Suprapubic skin (tissue), 4 donors: ENCODE data around the gene SMIM32.

ENCODE experiments used
- EP300 ChIP-seq: sonication (generic); formaldehyde crosslinking; IDR thresholded peaks from one replicate; pipeline ENCODE4 v1.6.1; 2017; ENCODE audit warnings: antibody characterized with exemption
- POLR2A ChIP-seq, 2 donors: fragments of 450-650 bp; IDR thresholded peaks; one replicate each; pipeline ENCODE4 v1.6.1; 2017; ENCODE audit warnings: antibody characterized with exemption in 2 of 2, mild to moderate bottlenecking in 2 of 2, moderate library complexity in 2 of 2
- POLR2AphosphoS5 ChIP-seq, 3 donors: sonication (generic); formaldehyde crosslinking; IDR thresholded peaks; one replicate each; pipeline ENCODE4 v1.6.1; 2017; ENCODE audit warnings: antibody characterized with exemption in 3 of 3
- TF ChIP-seq, protein P1 (sequence below), 2 donors: fragments of 200-600 bp in 1 of 2; fragments of 450-650 bp in 1 of 2; sonication (generic) in 1 of 2; IDR thresholded peaks; one replicate each; pipeline ENCODE4 v1.5.1; 2016 to 2019; ENCODE audit warnings: antibody characterized with exemption in 2 of 2, mild to moderate bottlenecking in 1 of 2, moderate library complexity in 1 of 2

GRCh38 chr5:136190904-136191303 is 2.1 kb downstream of the SMIM32 start:
- TF ChIP-seq, protein P1, sequence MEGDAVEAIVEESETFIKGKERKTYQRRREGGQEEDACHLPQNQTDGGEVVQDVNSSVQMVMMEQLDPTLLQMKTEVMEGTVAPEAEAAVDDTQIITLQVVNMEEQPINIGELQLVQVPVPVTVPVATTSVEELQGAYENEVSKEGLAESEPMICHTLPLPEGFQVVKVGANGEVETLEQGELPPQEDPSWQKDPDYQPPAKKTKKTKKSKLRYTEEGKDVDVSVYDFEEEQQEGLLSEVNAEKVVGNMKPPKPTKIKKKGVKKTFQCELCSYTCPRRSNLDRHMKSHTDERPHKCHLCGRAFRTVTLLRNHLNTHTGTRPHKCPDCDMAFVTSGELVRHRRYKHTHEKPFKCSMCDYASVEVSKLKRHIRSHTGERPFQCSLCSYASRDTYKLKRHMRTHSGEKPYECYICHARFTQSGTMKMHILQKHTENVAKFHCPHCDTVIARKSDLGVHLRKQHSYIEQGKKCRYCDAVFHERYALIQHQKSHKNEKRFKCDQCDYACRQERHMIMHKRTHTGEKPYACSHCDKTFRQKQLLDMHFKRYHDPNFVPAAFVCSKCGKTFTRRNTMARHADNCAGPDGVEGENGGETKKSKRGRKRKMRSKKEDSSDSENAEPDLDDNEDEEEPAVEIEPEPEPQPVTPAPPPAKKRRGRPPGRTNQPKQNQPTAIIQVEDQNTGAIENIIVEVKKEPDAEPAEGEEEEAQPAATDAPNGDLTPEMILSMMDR (IDR thresholded peaks at IDR 0.05), result no peak
- no peak for TF ChIP-seq POLR2AphosphoS5 (IDR thresholded peaks at IDR 0.05)
- TF ChIP-seq POLR2A (IDR thresholded peaks at IDR 0.05), result no peak
- no peak for TF ChIP-seq EP300
